Lung (tissue), 12 donors: ENCODE measurements around the gene PARD3B. TPM values are rescaled to one million over a fixed set of nuclear protein-coding genes. Genes with fewer than 3 reads are reported as not detected.

ENCODE experiments used
- ATAC-seq: fragments of 200-7000 bp; cut with Tn5 transposase; one replicate; pipeline ENCODE4 v1.9.1; 2020; ENCODE audit warnings: moderate number of reproducible peaks; ENCODE audit not compliant: insufficient read depth, low FRiP score
- DNase-seq, 3 donors: peaks; one replicate each; pipeline ENCODE4 v3.0.0-alpha.2; 2013 to 2017
- H3K27ac ChIP-seq, 2 donors: one replicate each; pipeline ENCODE4 v1.5.1; 2013; ENCODE audit warnings: mild to moderate bottlenecking in 2 of 2, moderate library complexity in 2 of 2, control low read depth in 1 of 2, inconsistent platforms in 1 of 2, low read depth in 1 of 2, low read length in 1 of 2
- H3K27me3 ChIP-seq, 3 donors: one replicate each; pipeline ENCODE4 v1.5.1; 2013; ENCODE audit warnings: low read length in 2 of 3; ENCODE audit not compliant: control insufficient read depth in 3 of 3, insufficient read depth in 3 of 3
- H3K36me3 ChIP-seq, 4 donors: one replicate each; pipeline ENCODE4 v1.5.1; 2013; ENCODE audit warnings: low read length in 4 of 4, mild to moderate bottlenecking in 1 of 4, moderate library complexity in 1 of 4; ENCODE audit not compliant: control insufficient read depth in 4 of 4, insufficient read depth in 4 of 4
- H3K4me1 ChIP-seq, 5 donors: one replicate each; pipeline ENCODE4 v1.5.1; 2013; ENCODE audit warnings: low read length in 5 of 5, mild to moderate bottlenecking in 2 of 5, moderate library complexity in 1 of 5; ENCODE audit not compliant: control insufficient read depth in 5 of 5, insufficient read depth in 5 of 5
- H3K4me3 ChIP-seq: one replicate; pipeline ENCODE4 v1.5.1; 2013; ENCODE audit warnings: mild to moderate bottlenecking, control low read depth, moderate library complexity
- H3K9ac ChIP-seq, 2 donors: one replicate each; pipeline ENCODE4 v1.5.1; 2013; ENCODE audit warnings: low read length in 2 of 2, control low read depth in 1 of 2; ENCODE audit not compliant: insufficient read depth in 1 of 2
- H3K9me3 ChIP-seq, 4 donors: one replicate each; pipeline ENCODE4 v1.5.1; 2013; ENCODE audit warnings: low read length in 3 of 4, mild to moderate bottlenecking in 1 of 4, moderate library complexity in 1 of 4; ENCODE audit not compliant: control insufficient read depth in 4 of 4, insufficient read depth in 3 of 4
- WGBS, 2 donors: extraction: QIAGEN DNeasy Blood & Tissue Kit; methylation state at CpG; one replicate each; pipeline ENCODE4 v1.1.7; 2013; 5-methylcytosine and 5-hydroxymethylcytosine counted together
- polyA plus RNA-seq, 2 donors: library from polyadenylated mRNA; stranded (reverse); fragments of 200-250 nt; gene quantifications; one replicate each; pipeline ENCODE4 v1.2.1, GENCODE V29; 2013
- total RNA-seq, 2 donors: library from RNA; depleted of rRNA in 1 of 2; stranded (reverse); fragments of >200 nt in 1 of 2; gene quantifications; one replicate each; pipeline ENCODE4 v1.2.1, GENCODE V29; 2014 to 2021
- TF ChIP-seq, protein P1 (sequence below): IDR thresholded peaks from 2 replicates; pipeline ENCODE4 v1.5.1; 2012; ENCODE audit warnings: mild to moderate bottlenecking; ENCODE audit errors: control extremely low read depth, extremely low read depth
- donor health status: control.
- donor health status: control.
- donor health status: Bipolar disorder and iron deficiency.
- donor health status: healthy.
- donor health status: DM: yes; HTN: yes; CAD: no.

The PARD3B gene
- total and polyA plus RNA-seq, 4 donors: 2.4 to 38.7 (median 17.1) TPM

- Histone ChIP-seq H3K9ac (no peak overlapping the region), H3K27ac (no peak overlapping the region), H3K36me3 (no peaks in the 10 kb centered on the region), H3K9me3 (no peaks in the 10 kb centered on the region), H3K4me1 (peaks cover 0 to 4% (median 0%) of the 10 kb centered on the region in 5 donors), H3K27me3 (no peaks in the 10 kb centered on the region), H3K4me3 (no peak overlapping the region)
- TF ChIP-seq, protein P1, sequence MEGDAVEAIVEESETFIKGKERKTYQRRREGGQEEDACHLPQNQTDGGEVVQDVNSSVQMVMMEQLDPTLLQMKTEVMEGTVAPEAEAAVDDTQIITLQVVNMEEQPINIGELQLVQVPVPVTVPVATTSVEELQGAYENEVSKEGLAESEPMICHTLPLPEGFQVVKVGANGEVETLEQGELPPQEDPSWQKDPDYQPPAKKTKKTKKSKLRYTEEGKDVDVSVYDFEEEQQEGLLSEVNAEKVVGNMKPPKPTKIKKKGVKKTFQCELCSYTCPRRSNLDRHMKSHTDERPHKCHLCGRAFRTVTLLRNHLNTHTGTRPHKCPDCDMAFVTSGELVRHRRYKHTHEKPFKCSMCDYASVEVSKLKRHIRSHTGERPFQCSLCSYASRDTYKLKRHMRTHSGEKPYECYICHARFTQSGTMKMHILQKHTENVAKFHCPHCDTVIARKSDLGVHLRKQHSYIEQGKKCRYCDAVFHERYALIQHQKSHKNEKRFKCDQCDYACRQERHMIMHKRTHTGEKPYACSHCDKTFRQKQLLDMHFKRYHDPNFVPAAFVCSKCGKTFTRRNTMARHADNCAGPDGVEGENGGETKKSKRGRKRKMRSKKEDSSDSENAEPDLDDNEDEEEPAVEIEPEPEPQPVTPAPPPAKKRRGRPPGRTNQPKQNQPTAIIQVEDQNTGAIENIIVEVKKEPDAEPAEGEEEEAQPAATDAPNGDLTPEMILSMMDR: no peak
- peak in 1 of 3 donors; percentile 40 for DNase-seq
- WGBS, 2 donors: 72 to 79% methylated on average over 2 of the region's 2 CpGs
- ATAC-seq: no peak
These were observed 249.3 kb downstream of the PARD3B start for GRCh38 chr2:204794624-204795023.

DNA sequence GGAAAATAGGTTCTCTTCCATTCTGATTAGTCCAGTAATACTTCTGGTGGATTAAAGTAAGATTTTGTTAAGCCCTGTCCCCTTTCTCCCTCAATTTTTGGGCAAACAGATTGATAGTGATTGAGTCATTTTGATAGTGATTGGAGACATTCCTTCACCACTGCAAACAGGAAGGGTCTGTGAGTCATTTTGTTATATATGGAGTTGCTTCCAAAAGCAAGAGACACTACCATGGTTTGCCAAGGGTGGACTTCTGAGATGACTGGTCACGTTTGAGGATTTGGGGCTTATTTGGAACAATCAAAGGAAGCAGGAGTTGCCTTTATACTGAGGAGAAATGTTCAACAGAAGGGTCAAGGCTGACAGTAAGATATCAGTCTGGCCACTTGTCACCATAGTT is 249.9 kb downstream of the PARD3B start:
- WGBS, 2 donors: 58 to 82% methylated on average over 1 of the region's 1 CpG
- TF ChIP-seq, protein P1: no peak
- Histone ChIP-seq H3K9ac (no peak overlapping the region), H3K36me3 (no peaks in the 10 kb centered on the region), H3K9me3 (no peaks in the 10 kb centered on the region), H3K27ac (no peak overlapping the region), H3K27me3 (no peaks in the 10 kb centered on the region), H3K4me3 (no peak overlapping the region), H3K4me1 (peaks cover 0 to 4% (median 0%) of the 10 kb centered on the region in 5 donors)
- ATAC-seq (no peak), DNase-seq (no peak)

GRCh38 chr2:204796581-204796980 is 251.3 kb downstream of the PARD3B start:
- DNase-seq: no peak

More at GRCh38 chr2:204796581-204796980, 251.3 kb downstream of the PARD3B start:
- Histone ChIP-seq H3K9me3 (no peaks in the 10 kb centered on the region), H3K27ac (no peak overlapping the region), H3K4me1 (peaks cover 0 to 4% (median 0%) of the 10 kb centered on the region in 5 donors), H3K27me3 (no peaks in the 10 kb centered on the region), H3K4me3 (no peak overlapping the region), H3K9ac (no peak overlapping the region), H3K36me3 (no peaks in the 10 kb centered on the region)
- TF ChIP-seq, protein P1: no peak
- ATAC-seq: no peak
- 92 to 95% methylated on average over 4 of the region's 4 CpGs for WGBS, 2 donors
